HEK293T (cell line): ENCODE data around the gene AQP6.

Experiments
- ARNT ChIP-seq: fragments of 450-650 bp; IDR thresholded peaks from 2 replicates; pipeline ENCODE4 v1.6.1; 2017; ENCODE audit warnings: mild to moderate bottlenecking
- BHLHE40 ChIP-seq: fragments of 450-650 bp; IDR thresholded peaks from 2 replicates; pipeline ENCODE4 v1.6.1; 2016; ENCODE audit warnings: mild to moderate bottlenecking, moderate library complexity, borderline replicate concordance
- CTBP1 ChIP-seq: fragments of 450-650 bp; IDR thresholded peaks from 2 replicates; pipeline ENCODE4 v1.6.1; 2016; ENCODE audit warnings: borderline replicate concordance
- ELF4 ChIP-seq: fragments of 450-650 bp; IDR thresholded peaks from 2 replicates; pipeline ENCODE4 v1.6.1; 2017; ENCODE audit warnings: antibody characterized with exemption
- FOXM1 ChIP-seq: fragments of 450-650 bp; IDR thresholded peaks from 2 replicates; pipeline ENCODE4 v1.6.1; 2017; ENCODE audit warnings: mild to moderate bottlenecking, borderline replicate concordance
- HDGF ChIP-seq: fragments of 450-650 bp; IDR thresholded peaks from 2 replicates; pipeline ENCODE4 v1.6.1; 2017; ENCODE audit warnings: antibody characterized with exemption, borderline replicate concordance
- LEF1 ChIP-seq: fragments of 450-650 bp; IDR thresholded peaks from 2 replicates; pipeline ENCODE4 v1.6.1; 2017; ENCODE audit warnings: mild to moderate bottlenecking, borderline replicate concordance
- PKNOX1 ChIP-seq: fragments of 450-650 bp; IDR thresholded peaks from 2 replicates; pipeline ENCODE4 v1.6.1; 2016
- SP1 ChIP-seq: fragments of 450-650 bp; IDR thresholded peaks from 2 replicates; pipeline ENCODE4 v1.6.1; 2017
- SUZ12 ChIP-seq: fragments of 450-650 bp; IDR thresholded peaks from 2 replicates; pipeline ENCODE4 v1.6.1; 2016; ENCODE audit warnings: mild to moderate bottlenecking
- ZNF384 ChIP-seq: fragments of 450-650 bp; IDR thresholded peaks from 2 replicates; pipeline ENCODE4 v1.6.1; 2016

DNA sequence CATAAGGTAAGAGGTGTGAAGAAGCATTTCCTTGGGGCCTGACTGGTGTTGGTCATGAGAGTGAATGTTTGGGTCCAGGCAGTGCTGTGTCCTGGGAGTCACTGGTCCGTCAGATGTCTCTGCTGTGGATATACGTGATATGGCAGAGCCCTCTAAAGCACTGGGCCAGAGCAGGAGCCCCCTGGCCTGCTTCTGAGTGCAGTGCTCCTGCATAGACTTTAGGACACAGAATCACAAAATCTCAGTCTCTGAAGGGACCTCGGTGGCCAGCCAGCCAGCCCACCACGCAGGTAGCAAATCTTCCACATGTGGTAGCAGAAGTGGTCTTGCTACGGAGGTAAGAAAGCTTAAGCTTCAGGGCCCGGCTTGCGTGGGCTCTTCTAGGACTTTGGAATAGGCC is 40.7 kb upstream of the AQP6 start:
- TF ChIP-seq BHLHE40 (no peak), CTBP1 (no peak), SP1 (no peak), PKNOX1 (no peak), LEF1 (no peak), ARNT (no peak), SUZ12 (no peak), HDGF (no peak), FOXM1 (no peak), ZNF384 (no peak), ELF4 (no peak)
